Gastrocnemius medialis (tissue), 4 donors: ENCODE data around the gene ARHGAP10.

Source experiments
- POLR2A ChIP-seq, 2 donors: fragments of 450-650 bp; IDR thresholded peaks; one replicate each; pipeline ENCODE4 v1.6.1; 2017; ENCODE audit warnings: antibody characterized with exemption in 2 of 2, mild to moderate bottlenecking in 2 of 2, moderate library complexity in 2 of 2
- TF ChIP-seq, protein P1 (sequence below), 5 experiments: fragments of 450-650 bp in 3 of 5; fragments of 200-600 bp in 2 of 5; sonication (generic) in 2 of 5; IDR thresholded peaks in 4 of 5; conservative IDR thresholded peaks in 1 of 5; 1 replicate in 4 of 5; 2 replicates in 1 of 5; pipeline ENCODE4 v1.5.1; 2016 to 2019; ENCODE audit warnings: antibody characterized with exemption in 5 of 5, mild to moderate bottlenecking in 3 of 5, moderate library complexity in 3 of 5

DNA sequence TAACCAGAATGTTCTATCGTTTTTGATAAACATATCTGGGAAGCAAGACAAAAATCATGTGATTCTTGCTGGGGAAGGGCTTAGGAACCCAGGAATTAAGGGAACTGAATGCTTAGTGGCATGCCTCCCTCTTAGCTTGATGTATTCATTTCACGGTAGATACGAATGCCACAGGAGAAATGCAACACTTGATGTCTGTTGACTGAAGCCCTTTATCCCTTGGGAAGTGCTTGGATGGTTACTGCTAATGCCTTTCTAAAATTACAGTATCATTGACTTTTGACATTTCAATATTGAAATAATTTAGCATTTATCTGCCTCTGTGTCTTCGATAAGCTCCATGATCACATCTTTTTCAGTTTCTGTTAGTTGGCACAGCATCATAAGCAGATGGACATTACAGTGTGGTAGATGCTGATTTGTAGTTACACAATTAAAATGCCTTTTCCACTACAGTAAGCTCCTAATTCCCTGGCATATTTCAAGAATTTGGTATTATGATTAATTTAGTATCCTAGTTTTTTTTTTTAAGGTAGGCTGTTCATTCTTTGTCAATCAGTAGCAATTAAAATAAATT lies 226.7 kb downstream of the ARHGAP10 start:
- TF ChIP-seq, protein P1, sequence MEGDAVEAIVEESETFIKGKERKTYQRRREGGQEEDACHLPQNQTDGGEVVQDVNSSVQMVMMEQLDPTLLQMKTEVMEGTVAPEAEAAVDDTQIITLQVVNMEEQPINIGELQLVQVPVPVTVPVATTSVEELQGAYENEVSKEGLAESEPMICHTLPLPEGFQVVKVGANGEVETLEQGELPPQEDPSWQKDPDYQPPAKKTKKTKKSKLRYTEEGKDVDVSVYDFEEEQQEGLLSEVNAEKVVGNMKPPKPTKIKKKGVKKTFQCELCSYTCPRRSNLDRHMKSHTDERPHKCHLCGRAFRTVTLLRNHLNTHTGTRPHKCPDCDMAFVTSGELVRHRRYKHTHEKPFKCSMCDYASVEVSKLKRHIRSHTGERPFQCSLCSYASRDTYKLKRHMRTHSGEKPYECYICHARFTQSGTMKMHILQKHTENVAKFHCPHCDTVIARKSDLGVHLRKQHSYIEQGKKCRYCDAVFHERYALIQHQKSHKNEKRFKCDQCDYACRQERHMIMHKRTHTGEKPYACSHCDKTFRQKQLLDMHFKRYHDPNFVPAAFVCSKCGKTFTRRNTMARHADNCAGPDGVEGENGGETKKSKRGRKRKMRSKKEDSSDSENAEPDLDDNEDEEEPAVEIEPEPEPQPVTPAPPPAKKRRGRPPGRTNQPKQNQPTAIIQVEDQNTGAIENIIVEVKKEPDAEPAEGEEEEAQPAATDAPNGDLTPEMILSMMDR (IDR thresholded peaks at IDR 0.05 in 4 of 5, conservative IDR thresholded peaks at IDR 0.05 in 1 of 5): no peak
- no peak for TF ChIP-seq POLR2A (IDR thresholded peaks at IDR 0.05)
